Psoas muscle (tissue), 8 donors: ENCODE data around the gene AP5B1. TPM values are rescaled to one million over a fixed set of nuclear protein-coding genes. Genes with fewer than 3 reads are reported as not detected.
A peak's percentile ranks its signal among the peaks of the same experiment; 100 is the strongest.

Experiments
- ATAC-seq, 4 donors: fragments of 200-7000 bp; cut with Tn5 transposase; one replicate each; pipeline ENCODE4 v1.9.1; 2020; ENCODE audit warnings: moderate library complexity in 3 of 4, mild to moderate bottlenecking in 2 of 4
- DNase-seq, 2 donors: peaks; one replicate each; pipeline ENCODE4 v3.0.0-alpha.2; 2020
- H3K27ac ChIP-seq: fragments of 200-600 bp; one replicate; pipeline ENCODE4 v1.8.0; 2022
- H3K27me3 ChIP-seq, 3 donors: fragments of 200-600 bp in 1 of 3; one replicate each; pipeline versions ENCODE4 v1.6.1 to v1.8.0; 2013 to 2022; ENCODE audit warnings: low read length in 2 of 3, mild to moderate bottlenecking in 2 of 3, moderate library complexity in 1 of 3; ENCODE audit not compliant: insufficient read depth in 3 of 3
- H3K36me3 ChIP-seq, 2 donors: fragments of 200-600 bp in 1 of 2; one replicate each; pipeline versions ENCODE4 v1.6.1 to v1.8.0; 2013 to 2022; ENCODE audit warnings: low read depth in 1 of 2, mild to moderate bottlenecking in 1 of 2, moderate library complexity in 1 of 2; ENCODE audit not compliant: insufficient read depth in 1 of 2
- H3K4me1 ChIP-seq: fragments of 200-600 bp; one replicate; pipeline ENCODE4 v1.8.0; 2022
- H3K4me3 ChIP-seq: fragments of 200-600 bp; one replicate; pipeline ENCODE4 v1.8.0; 2022; ENCODE audit warnings: mild to moderate bottlenecking
- H3K9me3 ChIP-seq: fragments of 200-600 bp; one replicate; pipeline ENCODE4 v1.8.0; 2022
- CTCF ChIP-seq: fragments of 200-600 bp; IDR thresholded peaks from one replicate; pipeline ENCODE4 v1.8.0; 2022; ENCODE audit warnings: antibody characterized with exemption
- WGBS, 3 donors: extraction: QIAGEN DNeasy Blood & Tissue Kit; methylation state at CpG; one replicate each; pipeline versions ENCODE4 v1.1.6 to v1.1.7; 2013; 5-methylcytosine and 5-hydroxymethylcytosine counted together
- intact Hi-C, 2 donors: fragments of 100-400 bp; cut with DNase I; formaldehyde crosslinking; loops; one replicate each; pipeline versions ENCODE4 v1.11.0 to v1.14.2; 2022
- polyA plus RNA-seq, 3 donors: library from polyadenylated mRNA; stranded (reverse); fragments of 200-250 nt; gene quantifications; one replicate each; pipeline ENCODE4 v1.2.3, GENCODE V29; 2013
- total RNA-seq, 4 donors: library from RNA; stranded (reverse); fragmentation: NEBNext Ultra II Directional in 2 of 4; extraction: Animal tissue kit (Norgen Biotek cat#: 25700) in 2 of 4; gene quantifications; one replicate each; pipeline versions ENCODE4 v1.2.1 to v1.2.4, GENCODE V29; 2021 to 2023
- donor health status: healthy with polysubstance abuse.
- donor health status: DM: no; HTN: no; CAD: no; lungs with moderate emphysema.
- donor health status: Bipolar disorder and iron deficiency.
- donor health status: healthy.
- donor health status: DM: yes; HTN: yes; CAD: no.
- donor health status: DM: no; HTN: no; CAD: no.
- donor health status: DM: no; HTN: no; CAD: no.
- donor health status: DM: yes; HTN: yes; CAD: no.

The AP5B1 gene
- total and polyA plus RNA-seq, 7 donors, result 6.1 to 20.5 (median 9.2) TPM

GRCh38 chr11:65776710-65777141 lies 4.0 kb downstream of the AP5B1 start:
- Histone ChIP-seq H3K4me1 (peaks cover 20% of the 10 kb centered on the region), H3K4me3 (no peak overlapping the region), H3K27me3 (no peaks in the 10 kb centered on the region), H3K27ac (peak overlapping the region; percentile 23), H3K36me3 (peaks cover 0 to 33% of the 10 kb centered on the region in 2 donors), H3K9me3 (no peaks in the 10 kb centered on the region)
- no peak for ATAC-seq
- intact Hi-C loops, result loop anchor here in 1 of 2 donors (5.0 kb wide), 1 partner anchor 211 kb away; no protein-coding TSS in a partner anchor
- 80 to 92% (median 84%) methylated on average over 8 of the region's 8 CpGs for WGBS, 3 donors
- no peak for DNase-seq
- TF ChIP-seq CTCF, result no peak

- H3K4me3 ChIP-seq, result no peak overlapping the region
- peaks cover 0 to 33% of the 10 kb centered on the region in 2 donors for H3K36me3 ChIP-seq
- ATAC-seq (peak in 2 of 4 donors; percentile 31 to 33), DNase-seq (peak in 1 of 2 donors; percentile 54)
- no peaks in the 10 kb centered on the region for H3K9me3 ChIP-seq
- H3K27ac ChIP-seq, result no peak overlapping the region
- H3K4me1 ChIP-seq, result peaks cover 18% of the 10 kb centered on the region
- no peak for TF ChIP-seq CTCF
- intact Hi-C loops, result loop anchor here in 1 of 2 donors (5.0 kb wide), 1 partner anchor 211 kb away; no protein-coding TSS in a partner anchor
- no peaks in the 10 kb centered on the region for H3K27me3 ChIP-seq
- 78 to 86% (median 81%) methylated on average over 8 of the region's 8 CpGs for WGBS, 3 donors
Measured at GRCh38 chr11:65776196-65776595, 4.6 kb downstream of the AP5B1 start.

- Histone ChIP-seq H3K4me1 (peaks cover 15% of the 10 kb centered on the region), H3K9me3 (no peaks in the 10 kb centered on the region), H3K36me3 (peaks cover 0 to 33% of the 10 kb centered on the region in 2 donors), H3K4me3 (no peak overlapping the region), H3K27me3 (no peaks in the 10 kb centered on the region), H3K27ac (no peak overlapping the region)
- DNase-seq, result no peak
- no peak for TF ChIP-seq CTCF
- intact Hi-C loops, result loop anchor here in 1 of 2 donors (5.0 kb wide), 1 partner anchor 213 kb away; no protein-coding TSS in a partner anchor
- WGBS, 3 donors, result 85 to 90% (median 86%) methylated on average over 9 of the region's 9 CpGs
- no peak for ATAC-seq
Measured at GRCh38 chr11:65774525-65775306, 6.1 kb downstream of the AP5B1 start.

GRCh38 chr11:65773784-65774411 lies 6.9 kb downstream of the AP5B1 start:
- no peak overlapping the region for H3K27ac ChIP-seq
- ATAC-seq, result no peak
- H3K9me3 ChIP-seq, result no peaks in the 10 kb centered on the region
- peaks cover 0 to 26% of the 10 kb centered on the region in 2 donors for H3K36me3 ChIP-seq
- TF ChIP-seq CTCF, result no peak
- no peaks in the 10 kb centered on the region for H3K27me3 ChIP-seq
- H3K4me1 ChIP-seq, result peaks cover 8% of the 10 kb centered on the region
- DNase-seq, result no peak
- WGBS, 3 donors, result 54 to 68% (median 55%) methylated on average over 8 of the region's 8 CpGs
- intact Hi-C loops, result no loop called here
- H3K4me3 ChIP-seq, result no peak overlapping the region
